HepG2 (cell line): Measurements from ENCODE around the gene UBAP1. TPM values are rescaled to one million over a fixed set of nuclear protein-coding genes. Genes with fewer than 3 reads are reported as not detected.
"Not testable (repeated sequence)": the region's sequence is repeated elsewhere in the genome, so short reads cannot be mapped to it uniquely, and the experiment has no call there.

Experiments
- ATAC-seq: fragments of 200-7000 bp; cut with Tn5 transposase; 3 replicates; pipeline ENCODE4 v1.9.1; 2020; ENCODE audit warnings: mild to moderate bottlenecking, moderate library complexity
- BruUV-seq: library from RNA; stranded (reverse); fragments of 400-500 nt; replicated peaks from 2 replicates; lab custom pipeline; 2021; lab: Mats Ljungman, UMichigan
- CTCF ChIA-PET: fragments of 300-600 bp; formaldehyde crosslinking; extraction: SDS; loops from one replicate; lab custom pipeline; 2021; ENCODE audit warnings: low total read pairs, inconsistent platforms, low intra/inter-chr PET ratio; lab: Yijun Ruan, JAX
- POLR2A ChIA-PET: fragments of 350-600 bp; sonication (Branson Sonifier 250); formaldehyde crosslinking; loops from one replicate; lab custom pipeline; 2020; ENCODE audit warnings: antibody characterized with exemption, inconsistent platforms; lab: Yijun Ruan, JAX
- DNase-seq: peaks from one replicate; pipeline ENCODE4 v3.0.0-alpha.2; 2015; ENCODE audit warnings: low spot score
- FAIRE-seq: peaks from 3 replicates; lab custom pipeline; 2011; peaks lifted over from hg19 to GRCh38; lab: Jason Lieb, UNC
- H2AFZ ChIP-seq: one replicate; pipeline ENCODE4 v1.6.1; 2011; ENCODE audit warnings: low read length, inconsistent platforms
- H3K27ac ChIP-seq: fragments of 300-600 bp; 3 replicates; pipeline ENCODE4 v1.8.0; 2011; ENCODE audit warnings: mixed run types, mild to moderate bottlenecking, mixed read lengths, low read length, inconsistent platforms; ENCODE audit not compliant: insufficient read depth; ENCODE audit errors: extremely low read length
- H3K27me3 ChIP-seq, 2 experiments: fragments of 200-600 bp in 1 of 2; 2 replicates in 1 of 2; 3 replicates in 1 of 2; pipeline versions ENCODE4 v1.6.0 to v1.8.0; 2011; ENCODE audit warnings: low read length in 2 of 2, mild to moderate bottlenecking in 2 of 2, moderate library complexity in 2 of 2, inconsistent platforms in 1 of 2; ENCODE audit not compliant: insufficient read depth in 2 of 2, control insufficient read depth in 1 of 2
- H3K36me3 ChIP-seq, 2 experiments: fragments of 200-600 bp in 1 of 2; replicated peaks in 1 of 2; 2 replicates in 1 of 2; 3 replicates in 1 of 2; pipeline versions ENCODE4 v1.5.1 to v1.8.0; 2011; ENCODE audit warnings: low read length in 2 of 2, inconsistent platforms in 1 of 2; ENCODE audit not compliant: insufficient read depth in 2 of 2, control insufficient read depth in 1 of 2
- H3K4me1 ChIP-seq: 2 replicates; pipeline ENCODE4 v1.5.1; 2012; ENCODE audit warnings: low read length, inconsistent platforms; ENCODE audit not compliant: insufficient read depth
- H3K4me2 ChIP-seq: 2 replicates; pipeline ENCODE4 v1.6.0; 2011; ENCODE audit warnings: low read depth, low read length, inconsistent platforms
- H3K4me3 ChIP-seq, 3 experiments: fragments of 200-600 bp in 1 of 3; sonication (generic), shearing (Covaris generic) in 1 of 3; replicated peaks in 1 of 3; 2 replicates each; pipeline ENCODE4 v1.5.1; 2011 to 2016; ENCODE audit warnings: low read length in 3 of 3, inconsistent platforms in 2 of 3, low read depth in 2 of 3, mild to moderate bottlenecking in 2 of 3, control low read depth in 1 of 3, mixed read lengths in 1 of 3; ENCODE audit not compliant: insufficient read depth in 1 of 3
- H3K79me2 ChIP-seq: one replicate; pipeline ENCODE4 v1.6.1; 2011; ENCODE audit warnings: low read length, inconsistent platforms; ENCODE audit not compliant: insufficient read depth
- H3K9ac ChIP-seq: 2 replicates; pipeline ENCODE4 v1.6.0; 2011; ENCODE audit warnings: mild to moderate bottlenecking, low read depth, low read length, inconsistent platforms; ENCODE audit not compliant: insufficient read depth
- H3K9me3 ChIP-seq: 2 replicates; pipeline ENCODE4 v1.5.1; 2012; ENCODE audit warnings: mild to moderate bottlenecking, low read length
- H4K20me1 ChIP-seq: 2 replicates; pipeline ENCODE4 v1.6.0; 2011; ENCODE audit warnings: inconsistent platforms, mild to moderate bottlenecking, low read length, moderate library complexity; ENCODE audit not compliant: insufficient read depth
- AHR ChIP-seq: IDR thresholded peaks from 2 replicates; pipeline ENCODE4 v1.6.1; 2018; ENCODE audit warnings: missing genetic modification reagents, missing compliant biosample characterization
- ATF7 ChIP-seq, 2 experiments: fragments of 450-650 bp in 1 of 2; sonication (generic) in 1 of 2; formaldehyde crosslinking in 1 of 2; IDR thresholded peaks; 2 replicates each; pipeline versions ENCODE4 v1.4.0 to v1.6.1; 2016 to 2020; ENCODE audit warnings: antibody characterized with exemption in 1 of 2, mild to moderate bottlenecking in 1 of 2, missing genetic modification reagents in 1 of 2
- EHMT2 ChIP-seq: fragments of 200-600 bp; sonication (generic); IDR thresholded peaks from 2 replicates; pipeline ENCODE4 v1.7.0; 2017; ENCODE audit warnings: antibody characterized with exemption, low read depth, low read length, borderline replicate concordance
- FOSL2 ChIP-seq: sonication (generic); formaldehyde crosslinking; IDR thresholded peaks from 2 replicates; pipeline ENCODE4 v1.4.0; 2020; ENCODE audit warnings: missing genetic modification reagents
- HDAC2 ChIP-seq: sonication (generic); formaldehyde crosslinking; IDR thresholded peaks from 2 replicates; pipeline ENCODE4 v1.4.0; 2020; ENCODE audit warnings: missing genetic modification reagents
- KAT8 ChIP-seq: IDR thresholded peaks from 2 replicates; pipeline ENCODE4 v1.6.1; 2016; ENCODE audit warnings: missing genetic modification reagents, missing compliant biosample characterization
- PITX1 ChIP-seq: sonication (generic); formaldehyde crosslinking; IDR thresholded peaks from 2 replicates; pipeline ENCODE4 v1.5.1; 2020; ENCODE audit warnings: mild to moderate bottlenecking, missing genetic modification reagents
- SAP130 ChIP-seq: IDR thresholded peaks from 2 replicates; pipeline ENCODE4 v1.6.1; 2016; ENCODE audit warnings: low read depth
- SOX13 ChIP-seq, 3 experiments: fragments of 450-650 bp in 1 of 3; sonication (generic) in 1 of 3; formaldehyde crosslinking in 1 of 3; IDR thresholded peaks in 2 of 3; conservative IDR thresholded peaks in 1 of 3; 2 replicates each; pipeline versions ENCODE4 v1.5.0 to v1.6.1; 2016 to 2020; ENCODE audit warnings: antibody characterized with exemption in 1 of 3, mild to moderate bottlenecking in 1 of 3, missing compliant biosample characterization in 1 of 3, missing genetic modification reagents in 1 of 3, moderate library complexity in 1 of 3
- YEATS2 ChIP-seq: sonication (generic); formaldehyde crosslinking; IDR thresholded peaks from 2 replicates; pipeline ENCODE4 v1.4.0; 2020; ENCODE audit warnings: missing genetic modification reagents, borderline replicate concordance
- ZBTB25 ChIP-seq: IDR thresholded peaks from 2 replicates; pipeline ENCODE4 v1.6.1; 2018; ENCODE audit warnings: missing genetic modification reagents
- ZNF317 ChIP-seq: sonication (generic); formaldehyde crosslinking; IDR thresholded peaks from 2 replicates; pipeline ENCODE4 v1.5.0; 2020; ENCODE audit warnings: mild to moderate bottlenecking, missing genetic modification reagents
- ZNF326 ChIP-seq: sonication (generic); formaldehyde crosslinking; IDR thresholded peaks from 2 replicates; pipeline ENCODE4 v1.4.0; 2020; ENCODE audit warnings: missing genetic modification reagents, borderline replicate concordance
- ZNF350 ChIP-seq: sonication (generic); formaldehyde crosslinking; IDR thresholded peaks from 2 replicates; pipeline ENCODE4 v1.4.0; 2020; ENCODE audit warnings: mild to moderate bottlenecking, low read depth, missing genetic modification reagents, borderline replicate concordance
- WGBS: methylation state at CpG from one replicate; pipeline ENCODE4 v1.1.6; 2017; ENCODE audit warnings: low lambda C conversion rate; 5-methylcytosine and 5-hydroxymethylcytosine counted together
- in situ Hi-C: cut with HindIII; loops from 2 replicates; pipeline ENCODE4 v1.10.0; 2017; ENCODE audit warnings: low pct_unique_long_range_greater_than_20kb; ENCODE audit not compliant: extremely low pct_ligation_motif_present
- intact Hi-C: fragments of 100-400 bp; cut with micrococcal nuclease; formaldehyde crosslinking; loops from one replicate; pipeline ENCODE4 v1.10.0; 2022; ENCODE audit not compliant: unreplicated experiment
- polyA plus RNA-seq, 8 experiments: library from polyadenylated mRNA; depleted of rRNA in 3 of 8; stranded (reverse) in 7 of 8; unstranded in 1 of 8; fragments of >200 nt; fragmentation: Illumina TruSeq in 4 of 8; extraction: Trizol in 4 of 8; gene quantifications; 2 replicates each; pipeline versions ENCODE4 v1.2.1 to v1.2.3, GENCODE V29; 2011 to 2016; ENCODE audit warnings: low read depth in 4 of 8, missing spikeins in 1 of 8, mixed read lengths in 1 of 8; ENCODE audit not compliant: insufficient read depth in 1 of 8
- total RNA-seq, 5 experiments: library from RNA; depleted of rRNA; stranded (reverse); fragments of >200 nt; fragmentation: Illumina TruSeq; extraction: Trizol; gene quantifications; 2 replicates each; pipeline ENCODE4 v1.2.3, GENCODE V29; 2016; ENCODE audit warnings: low read depth in 1 of 5

Gene UBAP1
- total and polyA plus RNA-seq, 2 of the 13 experiments (the other 11 are each of a cell fraction or from before 2014, with no cell fraction given), result 19.5 to 40.5 TPM

- TF ChIP-seq YEATS2 (CRISPR knock-in tag) (0 out of 2 replicates have a peak, but pooled peaks have one; percentile 15), ZBTB25 (no peak), EHMT2 (0 out of 2 replicates have a peak, but pooled peaks have one; percentile 52), HDAC2 (CRISPR knock-in tag) (peak; percentile 35; the same call in 1 of the 2 replicates), ZNF317 (CRISPR knock-in tag) (0 out of 2 replicates have a peak, but pooled peaks have one; percentile 31), SAP130 (CRISPR knock-in tag) (peak; percentile 48; the same call in 1 of the 2 replicates), ZNF350 (CRISPR knock-in tag) (no peak), FOSL2 (0 out of 2 replicates have a peak, but pooled peaks have one; percentile 3), PITX1 (CRISPR knock-in tag) (0 out of 2 replicates have a peak, but pooled peaks have one; percentile 37), SOX13 (IDR thresholded peaks at IDR 0.05) (no peak), SOX13 (CRISPR knock-in tag; conservative IDR thresholded peaks at IDR 0.05 in 1 of 2, IDR thresholded peaks at IDR 0.05 in 1 of 2) (peak in 1 of 2 experiments; percentile 63; a peak in 2 of 4 replicates)
Measured at GRCh38 chr9:34190996-34191892, 12.4 kb downstream of the UBAP1 start (continued).

DNA sequence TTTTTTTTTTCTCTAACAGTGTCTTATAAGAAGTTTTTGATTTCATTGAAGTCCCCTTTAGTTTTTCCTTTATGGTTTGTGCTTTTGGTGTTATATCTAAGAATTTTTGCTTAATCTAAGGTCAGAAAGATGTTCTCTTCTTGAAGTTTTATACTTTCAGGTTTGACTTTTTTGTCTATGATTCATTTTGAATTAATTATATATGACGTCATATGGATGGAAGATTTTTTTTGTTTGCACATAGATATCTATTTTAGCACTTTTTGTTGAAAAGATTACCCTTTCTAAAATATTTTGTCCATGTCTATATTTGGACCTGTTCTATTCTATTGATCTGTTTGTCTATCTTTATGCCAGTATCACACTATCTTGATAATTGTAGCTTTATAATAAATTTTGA lies 16.3 kb downstream of the UBAP1 start:
- in situ Hi-C loops (no loop called here), intact Hi-C loops (no loop called here)
- WGBS, result 90% methylated on average over 1 of the region's 1 CpG
- Histone ChIP-seq H3K27ac (no peak overlapping the region), H3K79me2 (peaks cover 57% of the 10 kb centered on the region)
- DNase-seq, result no peak
- TF ChIP-seq ATF7 (IDR thresholded peaks at IDR 0.05), result peak; percentile 54; the same call in 1 of the 2 replicates
- TF ChIP-seq ATF7 (CRISPR knock-in tag; IDR thresholded peaks at IDR 0.05), result no peak
- TF ChIP-seq ZNF326 (CRISPR knock-in tag), result no peak
- TF ChIP-seq KAT8, result no peak
- TF ChIP-seq AHR (CRISPR knock-in tag), result no peak
- TF ChIP-seq, all 625 proteins: peak for 1
- FAIRE-seq, result no peak
- Histone ChIP-seq H2AFZ (no peak overlapping the region), H3K36me3 (no peaks in the 10 kb centered on the region; a peak in 1 of 5 replicates), H3K9me3 (no peaks in the 10 kb centered on the region), H3K4me3 (no peak overlapping the region), H3K27me3 (no peaks in the 10 kb centered on the region), H3K4me2 (no peak overlapping the region), H3K9ac (no peak overlapping the region), H3K4me1 (peaks cover 39% of the 10 kb centered on the region), H4K20me1 (peaks cover 7% of the 10 kb centered on the region; the same call in 1 of the 2 replicates)
- BruUV-seq, result no TSS peak
- no peak for ATAC-seq
- ChIA-PET POLR2A (no interaction called here), CTCF (no interaction called here)

DNA sequence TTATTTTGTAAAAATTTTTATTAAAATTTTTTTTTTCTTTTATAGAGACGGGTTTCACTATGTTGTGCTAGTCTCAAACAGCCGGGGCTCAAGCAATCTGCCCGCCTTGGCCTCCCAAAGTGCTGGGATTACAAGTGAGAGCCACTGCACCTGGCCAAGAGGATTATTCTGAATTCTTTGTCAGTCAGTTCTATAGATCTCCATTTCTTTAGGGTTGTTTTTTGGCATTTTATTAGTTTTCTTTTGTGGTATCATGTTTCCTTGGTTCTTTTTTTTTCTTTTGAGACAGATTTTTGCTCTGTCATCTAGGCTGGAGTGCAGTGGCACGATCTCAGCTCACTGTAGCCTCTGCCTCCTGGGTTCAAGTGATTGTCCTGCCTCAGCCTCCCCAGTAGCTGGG lies 18.4 kb downstream of the UBAP1 start:
- in situ Hi-C loops, FAIRE-seq, CTCF ChIA-PET, H4K20me1 ChIP-seq, BruUV-seq, H3K27me3 ChIP-seq, H3K27ac ChIP-seq, H3K9ac ChIP-seq, POLR2A ChIA-PET, H2AFZ ChIP-seq, H3K9me3 ChIP-seq, ATAC-seq, DNase-seq, H3K4me2 ChIP-seq, H3K4me3 ChIP-seq, H3K36me3 ChIP-seq, intact Hi-C loops: not testable (repeated sequence)
- Histone ChIP-seq H3K79me2 (peaks cover 65% of the 10 kb centered on the region), H3K4me1 (peaks cover 19% of the 10 kb centered on the region)
- 94% methylated on average over 4 of the region's 4 CpGs for WGBS
